Peyer's patch (tissue), 4 donors: ENCODE results near the gene MDM4.

Source experiments
- POLR2A ChIP-seq, 2 donors: fragments of 450-650 bp; IDR thresholded peaks; one replicate each; pipeline ENCODE4 v1.5.1; 2017; ENCODE audit warnings: antibody characterized with exemption in 2 of 2, mild to moderate bottlenecking in 2 of 2, moderate library complexity in 2 of 2
- TF ChIP-seq, protein P1 (sequence below), 6 experiments: fragments of 450-650 bp in 4 of 6; fragments of 200-600 bp in 2 of 6; sonication (generic) in 1 of 6; IDR thresholded peaks; one replicate each; pipeline ENCODE4 v1.5.1; 2017 to 2019; ENCODE audit warnings: antibody characterized with exemption in 6 of 6, mild to moderate bottlenecking in 3 of 6, moderate library complexity in 1 of 6

DNA sequence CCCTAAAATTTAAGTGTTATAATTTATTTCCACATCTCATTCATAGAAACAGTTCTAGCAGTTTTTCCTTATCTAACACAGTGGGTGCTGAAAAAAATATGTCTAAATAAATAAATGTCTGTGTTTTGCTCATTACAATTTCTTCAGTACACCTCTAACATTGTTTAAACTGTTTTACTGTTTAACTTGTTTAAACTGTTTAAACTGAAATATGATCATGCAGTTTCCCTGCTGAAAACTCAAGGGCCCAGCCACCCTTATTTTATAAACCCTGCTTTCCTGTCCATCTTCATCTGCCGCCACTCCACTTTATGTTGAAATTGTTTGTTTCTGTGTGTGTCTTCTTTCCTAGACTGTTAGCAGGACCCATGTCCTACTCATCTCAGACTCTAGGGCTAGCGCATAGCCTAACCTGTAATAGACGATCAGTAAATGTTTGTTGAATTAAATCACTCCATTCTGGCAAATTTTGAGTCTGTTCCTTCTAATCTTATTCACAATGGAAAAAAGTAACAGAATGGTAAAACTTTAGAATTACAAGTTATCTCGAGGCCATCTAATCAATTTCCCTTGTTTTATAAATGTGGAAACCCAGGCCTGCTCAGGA, 12.2 kb upstream of the MDM4 start:
- TF ChIP-seq, protein P1, sequence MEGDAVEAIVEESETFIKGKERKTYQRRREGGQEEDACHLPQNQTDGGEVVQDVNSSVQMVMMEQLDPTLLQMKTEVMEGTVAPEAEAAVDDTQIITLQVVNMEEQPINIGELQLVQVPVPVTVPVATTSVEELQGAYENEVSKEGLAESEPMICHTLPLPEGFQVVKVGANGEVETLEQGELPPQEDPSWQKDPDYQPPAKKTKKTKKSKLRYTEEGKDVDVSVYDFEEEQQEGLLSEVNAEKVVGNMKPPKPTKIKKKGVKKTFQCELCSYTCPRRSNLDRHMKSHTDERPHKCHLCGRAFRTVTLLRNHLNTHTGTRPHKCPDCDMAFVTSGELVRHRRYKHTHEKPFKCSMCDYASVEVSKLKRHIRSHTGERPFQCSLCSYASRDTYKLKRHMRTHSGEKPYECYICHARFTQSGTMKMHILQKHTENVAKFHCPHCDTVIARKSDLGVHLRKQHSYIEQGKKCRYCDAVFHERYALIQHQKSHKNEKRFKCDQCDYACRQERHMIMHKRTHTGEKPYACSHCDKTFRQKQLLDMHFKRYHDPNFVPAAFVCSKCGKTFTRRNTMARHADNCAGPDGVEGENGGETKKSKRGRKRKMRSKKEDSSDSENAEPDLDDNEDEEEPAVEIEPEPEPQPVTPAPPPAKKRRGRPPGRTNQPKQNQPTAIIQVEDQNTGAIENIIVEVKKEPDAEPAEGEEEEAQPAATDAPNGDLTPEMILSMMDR (IDR thresholded peaks at IDR 0.05), result no peak
- no peak for TF ChIP-seq POLR2A (IDR thresholded peaks at IDR 0.05)
